ENCODE measurements around the gene KLK13. TPM values are rescaled to one million over a fixed set of nuclear protein-coding genes. Genes with fewer than 3 reads are reported as not detected.

The KLK13 gene
- total and polyA plus RNA-seq, 2 donors from 2014 or later = not detected

DNA sequence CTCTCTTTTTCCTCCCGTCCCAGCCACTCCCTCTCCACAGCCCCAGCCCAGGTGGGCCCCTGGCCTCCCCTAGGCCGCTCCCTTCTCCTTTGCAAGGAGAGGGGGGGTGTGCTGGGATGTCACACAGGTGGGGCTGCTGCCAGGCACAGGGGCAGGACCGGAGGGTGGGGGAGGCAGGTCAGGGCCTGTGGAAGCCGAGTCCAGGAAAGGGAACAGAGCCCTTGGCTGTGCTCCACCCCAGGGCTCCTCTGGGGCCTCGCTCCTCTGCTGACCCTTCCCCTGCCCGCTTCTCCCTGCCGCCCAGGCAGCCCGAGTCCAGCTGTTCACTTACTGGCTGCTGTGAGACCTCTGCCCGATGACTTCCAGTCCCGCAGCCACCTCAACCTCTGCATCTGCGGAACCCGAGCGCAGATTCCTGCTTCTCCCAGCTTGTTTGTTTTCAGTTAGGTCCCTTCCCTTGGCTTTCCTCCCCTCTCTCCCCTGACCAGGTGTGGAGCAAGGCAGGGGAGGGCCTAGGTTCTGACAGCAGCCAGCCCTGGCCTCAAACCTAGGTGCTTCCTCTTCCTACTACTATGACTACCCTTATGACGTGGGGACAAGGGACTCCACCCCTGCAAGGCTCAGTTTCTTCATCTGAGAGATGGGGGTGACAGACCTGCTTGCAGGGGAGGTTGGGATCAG is 37.6 kb downstream of the KLK13 start:
- DNase-seq (no peak), FAIRE-seq (no peak)
- TF ChIP-seq, protein P1, sequence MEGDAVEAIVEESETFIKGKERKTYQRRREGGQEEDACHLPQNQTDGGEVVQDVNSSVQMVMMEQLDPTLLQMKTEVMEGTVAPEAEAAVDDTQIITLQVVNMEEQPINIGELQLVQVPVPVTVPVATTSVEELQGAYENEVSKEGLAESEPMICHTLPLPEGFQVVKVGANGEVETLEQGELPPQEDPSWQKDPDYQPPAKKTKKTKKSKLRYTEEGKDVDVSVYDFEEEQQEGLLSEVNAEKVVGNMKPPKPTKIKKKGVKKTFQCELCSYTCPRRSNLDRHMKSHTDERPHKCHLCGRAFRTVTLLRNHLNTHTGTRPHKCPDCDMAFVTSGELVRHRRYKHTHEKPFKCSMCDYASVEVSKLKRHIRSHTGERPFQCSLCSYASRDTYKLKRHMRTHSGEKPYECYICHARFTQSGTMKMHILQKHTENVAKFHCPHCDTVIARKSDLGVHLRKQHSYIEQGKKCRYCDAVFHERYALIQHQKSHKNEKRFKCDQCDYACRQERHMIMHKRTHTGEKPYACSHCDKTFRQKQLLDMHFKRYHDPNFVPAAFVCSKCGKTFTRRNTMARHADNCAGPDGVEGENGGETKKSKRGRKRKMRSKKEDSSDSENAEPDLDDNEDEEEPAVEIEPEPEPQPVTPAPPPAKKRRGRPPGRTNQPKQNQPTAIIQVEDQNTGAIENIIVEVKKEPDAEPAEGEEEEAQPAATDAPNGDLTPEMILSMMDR (IDR thresholded peaks at IDR 0.05; ENCODE audit: borderline replicate concordance, extremely low read depth, insufficient read depth) = no peak
- H3K27ac ChIP-seq (ENCODE audit: low read depth in 2 of 2, low read length in 2 of 2) = no peak overlapping the region
- intact Hi-C loops (cut with DNase I) = no loop called here
- H3K4me3 ChIP-seq (ENCODE audit: low read length in 3 of 3) = no peak overlapping the region
- H3K27me3 ChIP-seq (ENCODE audit: control insufficient read depth, insufficient read depth, low read length) = no peaks in the 10 kb centered on the region
- H3K4me1 ChIP-seq (ENCODE audit: control insufficient read depth in 2 of 3, insufficient read depth in 2 of 3, low read depth in 1 of 3, low read length in 3 of 3) = no peaks in the 10 kb centered on the region
- no peak overlapping the region for H3K9ac ChIP-seq (ENCODE audit: low read length in 3 of 3)
- H3K36me3 ChIP-seq (ENCODE audit: control insufficient read depth in 2 of 3, insufficient read depth in 3 of 3, low read length in 3 of 3) = no peaks in the 10 kb centered on the region
- no peaks in the 10 kb centered on the region for H3K9me3 ChIP-seq (ENCODE audit: control insufficient read depth in 2 of 3, insufficient read depth in 1 of 3, low read length in 3 of 3)

DNA sequence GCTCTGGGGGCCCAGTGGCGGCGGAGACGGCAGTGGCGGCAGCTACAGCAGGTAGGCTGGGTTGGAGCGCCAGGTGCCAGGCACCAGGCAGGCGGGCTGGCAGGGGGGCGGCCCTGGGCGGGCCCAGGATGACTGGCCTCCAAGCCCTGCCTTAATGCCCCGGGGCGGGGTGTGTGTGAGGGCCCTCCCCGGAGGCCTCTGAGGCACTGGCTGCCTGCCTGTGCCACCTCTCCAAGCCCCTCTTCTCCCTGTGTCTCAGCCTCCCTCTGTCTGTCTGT is 38.4 kb downstream of the KLK13 start, which contains the start of gene KLK11:
Gene KLK11 (minus strand): TSS at position 63 of the 278 bp plus-strand sequence. CDS start 985 bp downstream, outside the sequence.
- H3K27me3 ChIP-seq (ENCODE audit: control insufficient read depth, insufficient read depth, low read length) = no peaks in the 10 kb centered on the region

DNA sequence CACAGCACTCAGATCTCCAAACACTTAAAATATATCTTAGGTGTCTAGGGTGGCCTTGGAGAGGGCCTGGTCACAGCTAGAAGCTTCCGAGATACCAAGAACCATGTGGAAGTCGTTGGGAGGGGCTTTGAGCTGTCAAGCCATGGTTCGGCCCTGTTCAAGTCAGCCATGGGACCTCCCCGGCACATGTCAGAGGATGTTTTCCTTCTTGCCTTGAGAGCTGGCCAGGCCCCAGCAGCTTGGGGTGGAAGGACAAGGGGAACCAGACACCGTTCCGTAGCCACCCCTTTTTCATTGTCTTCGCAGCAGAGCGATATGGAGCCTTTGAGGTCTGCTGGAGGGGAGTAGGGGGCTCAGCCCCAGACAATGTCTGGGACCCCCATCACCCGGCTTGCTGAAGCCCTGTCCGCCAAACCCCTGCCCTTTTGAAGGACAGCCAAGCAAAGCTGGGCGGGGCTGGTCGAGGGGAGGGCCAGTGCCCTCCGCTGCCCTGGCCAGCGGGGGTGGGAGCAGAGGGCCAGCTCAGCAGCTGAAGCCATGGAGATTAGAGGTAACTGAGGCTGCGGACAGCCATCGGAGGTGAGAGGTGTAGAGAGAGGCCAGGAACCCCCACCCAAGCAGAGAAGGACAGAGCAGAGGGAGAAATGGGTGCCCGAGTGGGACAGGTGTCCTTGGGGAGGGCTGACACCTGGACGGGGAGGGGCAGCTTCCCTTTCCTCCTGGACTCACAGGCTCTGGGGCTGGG is 38.9 kb downstream of the KLK13 start:
- Histone ChIP-seq H3K27ac (ENCODE audit: low read depth in 2 of 2, low read length in 2 of 2) (no peak overlapping the region), H3K27me3 (ENCODE audit: control insufficient read depth, insufficient read depth, low read length) (no peaks in the 10 kb centered on the region), H3K36me3 (ENCODE audit: control insufficient read depth in 2 of 3, insufficient read depth in 3 of 3, low read length in 3 of 3) (no peaks in the 10 kb centered on the region), H3K4me3 (ENCODE audit: low read length in 3 of 3) (no peak overlapping the region), H3K9ac (ENCODE audit: low read length in 3 of 3) (no peak overlapping the region), H3K9me3 (ENCODE audit: control insufficient read depth in 2 of 3, insufficient read depth in 1 of 3, low read length in 3 of 3) (no peaks in the 10 kb centered on the region), H3K4me1 (ENCODE audit: control insufficient read depth in 2 of 3, insufficient read depth in 2 of 3, low read depth in 1 of 3, low read length in 3 of 3) (no peaks in the 10 kb centered on the region)
- intact Hi-C loops (cut with DNase I) = no loop called here
- TF ChIP-seq, protein P1 (IDR thresholded peaks at IDR 0.05; ENCODE audit: borderline replicate concordance, extremely low read depth, insufficient read depth) = no peak
- DNase-seq = peak in 1 of 5 donors; percentile 61
- no peak for FAIRE-seq

More for the DNA sequence above, 38.4 kb downstream of the KLK13 start, which contains the start of gene KLK11:
- Histone ChIP-seq H3K4me3 (ENCODE audit: low read length in 3 of 3) (no peak within 1 kb of the TSS), H3K9ac (ENCODE audit: low read length in 3 of 3) (no peak within 1 kb of the TSS), H3K9me3 (ENCODE audit: control insufficient read depth in 2 of 3, insufficient read depth in 1 of 3, low read length in 3 of 3) (no peaks in the 10 kb centered on the region), H3K36me3 (ENCODE audit: control insufficient read depth in 2 of 3, insufficient read depth in 3 of 3, low read length in 3 of 3) (no peaks in the 10 kb centered on the region), H3K27ac (ENCODE audit: low read depth in 2 of 2, low read length in 2 of 2) (no peak within 1 kb of the TSS), H3K4me1 (ENCODE audit: control insufficient read depth in 2 of 3, insufficient read depth in 2 of 3, low read depth in 1 of 3, low read length in 3 of 3) (no peaks in the 10 kb centered on the region)
- FAIRE-seq (no peak), DNase-seq (no peak)
- intact Hi-C loops (cut with DNase I) = no loop called here
- TF ChIP-seq, protein P1 (IDR thresholded peaks at IDR 0.05; ENCODE audit: borderline replicate concordance, extremely low read depth, insufficient read depth) = no peak

Data from kidney (tissue), 14 donors.